Measurements from ENCODE around the gene C1orf232.
A peak's percentile ranks its signal among the peaks of the same experiment; 100 is the strongest.

Gene C1orf232

DNA sequence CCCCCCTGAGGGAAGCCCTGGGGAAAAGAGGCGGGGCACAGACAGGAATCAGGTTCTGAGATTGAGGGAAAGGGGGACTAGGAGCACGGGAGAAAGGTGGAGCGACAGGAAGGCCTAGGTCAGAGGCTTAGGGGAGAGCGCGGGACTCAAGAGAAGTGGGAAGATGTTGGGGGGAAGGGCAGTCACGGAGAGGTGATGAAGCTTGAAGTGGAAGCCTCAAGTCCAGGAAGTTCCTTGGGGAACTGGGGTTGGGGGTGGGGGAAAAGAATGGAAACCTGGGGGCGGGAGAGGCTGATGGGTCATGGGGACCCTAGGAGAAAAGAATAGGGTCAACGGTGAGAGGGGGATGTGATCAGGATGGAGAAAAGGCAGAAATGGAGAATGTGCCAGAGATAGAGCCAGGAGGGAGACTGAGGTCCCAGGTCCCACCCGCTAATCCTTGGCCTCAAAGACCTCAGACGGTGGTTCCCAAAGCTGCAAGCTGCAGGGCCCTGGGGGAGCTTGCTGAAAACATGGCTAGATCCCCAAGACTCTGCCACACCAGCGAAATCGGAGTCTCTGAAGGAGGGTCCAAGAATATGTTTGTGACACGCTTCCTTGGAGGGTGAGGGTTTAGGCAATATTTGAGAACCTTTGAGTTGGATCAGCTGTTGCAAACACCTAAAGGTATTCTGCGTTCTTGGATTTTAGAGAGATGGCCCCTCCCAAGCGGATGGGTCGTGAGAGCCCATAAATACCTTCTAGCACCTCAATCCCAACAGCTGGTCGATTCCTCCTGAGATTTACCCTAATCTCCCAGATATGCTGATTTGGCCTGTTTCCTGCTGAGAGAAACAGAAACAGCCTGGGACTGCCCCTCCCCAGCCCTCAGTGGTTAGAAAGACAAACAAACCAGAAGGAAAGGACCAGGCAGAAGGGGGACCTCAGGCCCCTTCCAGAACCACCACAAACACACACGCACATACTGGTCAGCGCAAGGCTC is 3.6 kb downstream of the C1orf232 start:
- ChIA-PET POLR2A (no interaction called here), CTCF (interaction anchor here (0.7 to 1.3 kb wide), 10 partner anchors 9 to 130 kb away, joined by 3 to 5 read pairs (median 3); partner anchors contain the start of gene CATSPER4)
- no peak for DNase-seq (ENCODE audit: extremely low spot score)
- TF ChIP-seq, protein P1, sequence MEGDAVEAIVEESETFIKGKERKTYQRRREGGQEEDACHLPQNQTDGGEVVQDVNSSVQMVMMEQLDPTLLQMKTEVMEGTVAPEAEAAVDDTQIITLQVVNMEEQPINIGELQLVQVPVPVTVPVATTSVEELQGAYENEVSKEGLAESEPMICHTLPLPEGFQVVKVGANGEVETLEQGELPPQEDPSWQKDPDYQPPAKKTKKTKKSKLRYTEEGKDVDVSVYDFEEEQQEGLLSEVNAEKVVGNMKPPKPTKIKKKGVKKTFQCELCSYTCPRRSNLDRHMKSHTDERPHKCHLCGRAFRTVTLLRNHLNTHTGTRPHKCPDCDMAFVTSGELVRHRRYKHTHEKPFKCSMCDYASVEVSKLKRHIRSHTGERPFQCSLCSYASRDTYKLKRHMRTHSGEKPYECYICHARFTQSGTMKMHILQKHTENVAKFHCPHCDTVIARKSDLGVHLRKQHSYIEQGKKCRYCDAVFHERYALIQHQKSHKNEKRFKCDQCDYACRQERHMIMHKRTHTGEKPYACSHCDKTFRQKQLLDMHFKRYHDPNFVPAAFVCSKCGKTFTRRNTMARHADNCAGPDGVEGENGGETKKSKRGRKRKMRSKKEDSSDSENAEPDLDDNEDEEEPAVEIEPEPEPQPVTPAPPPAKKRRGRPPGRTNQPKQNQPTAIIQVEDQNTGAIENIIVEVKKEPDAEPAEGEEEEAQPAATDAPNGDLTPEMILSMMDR (IDR thresholded peaks at IDR 0.05; ENCODE audit: control extremely low read depth, extremely low read depth, low read depth, missing control alignments), result no peak

DNA sequence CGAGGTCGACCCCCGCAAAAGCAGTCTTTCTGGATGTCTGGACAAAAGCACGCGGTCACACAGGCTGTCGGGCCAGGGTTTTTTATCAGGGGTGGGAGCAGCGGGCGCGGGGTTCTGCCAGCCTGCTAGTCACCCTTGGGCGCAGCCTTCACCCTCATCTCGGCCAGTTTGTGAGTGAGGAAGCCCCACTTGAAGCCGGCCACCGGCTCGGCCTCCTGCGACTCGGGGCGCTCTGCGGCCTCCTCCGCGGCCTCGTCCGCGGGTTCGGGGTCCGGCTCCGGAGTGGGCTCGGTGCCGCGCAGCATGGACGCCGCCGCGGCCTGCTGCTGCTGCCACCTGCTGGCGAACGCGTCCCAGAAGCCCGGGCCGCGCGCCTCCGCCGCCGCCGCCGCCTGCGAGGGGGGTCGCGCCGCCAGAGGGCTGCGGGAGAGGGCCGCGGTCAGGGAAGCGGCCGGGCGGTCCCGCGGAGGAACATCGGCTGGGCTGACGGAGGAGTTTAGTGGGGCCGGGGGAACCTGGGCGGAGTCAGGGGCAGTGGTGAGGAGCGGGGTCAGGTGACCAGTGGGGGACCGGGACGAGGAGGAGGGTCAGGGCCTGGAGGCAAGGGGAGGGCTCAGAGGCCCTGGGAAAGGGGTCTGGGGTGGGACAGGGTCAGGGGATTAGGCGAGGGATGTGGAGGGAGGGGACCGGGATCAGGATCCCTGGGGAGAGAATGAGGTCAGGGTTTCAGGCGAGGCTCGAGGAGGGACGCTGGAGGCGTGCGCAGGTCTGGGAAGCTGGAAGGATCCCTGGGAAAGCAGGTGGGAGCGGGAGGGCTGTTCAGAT is 4.5 kb downstream of the C1orf232 start:
- peak; percentile 74 for DNase-seq (ENCODE audit: extremely low spot score)
- ChIA-PET POLR2A (no interaction called here), CTCF (interaction anchor here (0.8 to 1.8 kb wide), 9 partner anchors 16 to 129 kb away, joined by 3 to 6 read pairs (median 4); no protein-coding TSS in a partner anchor)
- TF ChIP-seq, protein P1 (IDR thresholded peaks at IDR 0.05; ENCODE audit: control extremely low read depth, extremely low read depth, low read depth, missing control alignments), result peak; percentile 74

DNA sequence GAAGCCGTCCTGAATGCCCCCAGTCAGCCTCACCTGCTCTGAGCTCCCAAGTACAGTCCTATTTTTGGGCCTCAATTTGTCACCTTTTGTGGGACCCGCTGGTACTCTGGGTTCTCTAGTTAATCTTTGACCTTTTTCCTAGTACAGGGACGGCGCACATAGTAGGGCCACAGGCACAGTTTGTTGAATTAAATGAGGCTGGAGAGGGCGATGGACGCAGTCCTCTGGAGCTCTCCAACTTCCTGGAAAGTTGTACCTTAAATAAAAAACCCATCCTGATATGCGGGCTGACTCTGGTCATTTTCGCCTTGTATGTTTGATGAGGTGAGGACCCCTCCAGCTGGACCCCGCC is 5.1 kb downstream of the C1orf232 start:
- no peak for DNase-seq (ENCODE audit: extremely low spot score)
- ChIA-PET POLR2A (no interaction called here), CTCF (interaction anchor here (0.8 to 1.8 kb wide), 5 partner anchors 17 to 129 kb away, joined by 3 to 6 read pairs (median 4); no protein-coding TSS in a partner anchor)
- TF ChIP-seq, protein P1 (IDR thresholded peaks at IDR 0.05; ENCODE audit: control extremely low read depth, extremely low read depth, low read depth, missing control alignments), result no peak

DNA sequence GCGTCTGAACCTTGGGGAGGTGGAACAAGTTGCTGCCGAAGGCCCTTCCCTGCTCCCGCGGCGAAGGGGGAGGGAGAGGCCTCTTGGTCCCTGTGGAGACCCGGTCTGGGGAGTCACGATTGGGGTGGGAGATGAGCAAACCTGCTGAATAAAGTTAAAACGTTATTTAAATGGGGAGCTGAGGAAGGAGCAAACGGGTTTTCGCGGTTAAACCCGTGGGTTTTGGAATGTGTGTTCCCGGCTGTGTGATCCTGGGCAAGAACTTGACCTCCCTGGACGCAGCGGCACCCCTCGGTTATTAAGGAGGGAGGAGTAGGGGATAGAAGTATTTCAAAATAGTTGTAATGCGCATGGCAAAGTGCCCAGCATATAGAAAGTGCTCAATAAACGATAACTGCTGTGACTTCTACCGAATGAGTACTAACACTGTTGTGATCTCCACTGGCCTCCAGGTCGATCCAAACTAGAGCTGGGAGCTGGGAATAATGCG is 6.5 kb downstream of the C1orf232 start:
- TF ChIP-seq, protein P1 (IDR thresholded peaks at IDR 0.05; ENCODE audit: control extremely low read depth, extremely low read depth, low read depth, missing control alignments), result no peak
- ChIA-PET CTCF (interaction anchor here (1.2 to 1.8 kb wide), 4 partner anchors 16 to 126 kb away, joined by 4 to 6 read pairs (median 4); partner anchors contain the start of gene PDIK1L), POLR2A (no interaction called here)
- no peak for DNase-seq (ENCODE audit: extremely low spot score)

DNA sequence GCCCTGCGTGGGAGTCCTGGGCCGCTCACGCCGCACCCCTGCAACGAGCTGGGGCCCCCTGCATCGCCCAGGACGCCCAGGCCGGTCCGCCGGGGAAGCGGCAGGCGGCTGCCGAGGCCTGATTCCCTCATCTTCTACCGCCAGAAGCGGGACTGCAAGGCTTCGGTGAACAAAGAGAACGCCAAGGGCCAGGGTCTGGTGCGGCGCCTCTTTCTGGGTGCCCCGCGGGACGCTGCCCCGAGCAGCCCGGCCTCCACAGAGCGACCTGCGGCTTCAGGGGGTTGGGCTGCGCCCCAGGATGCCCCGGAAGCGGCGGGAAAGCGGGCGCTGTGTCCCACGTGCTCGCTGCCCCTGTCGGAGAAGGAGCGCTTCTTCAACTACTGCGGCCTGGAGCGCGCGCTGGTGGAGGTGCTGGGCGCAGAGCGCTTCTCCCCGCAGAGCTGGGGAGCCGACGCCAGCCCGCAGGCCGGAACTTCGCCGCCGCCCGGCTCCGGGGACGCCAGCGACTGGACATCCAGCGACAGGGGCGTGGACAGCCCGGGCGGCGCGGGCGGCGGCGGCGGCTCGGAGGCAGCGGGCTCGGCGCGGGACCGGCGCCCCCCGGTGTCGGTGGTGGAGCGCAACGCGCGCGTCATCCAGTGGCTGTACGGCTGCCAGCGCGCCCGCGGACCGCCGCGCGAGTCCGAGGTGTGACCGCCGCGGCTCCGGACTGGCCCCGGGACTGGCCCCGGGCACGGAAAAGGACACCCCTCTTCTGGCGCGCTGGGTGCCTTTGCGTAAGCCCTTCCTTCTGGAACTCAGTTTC is 7.1 kb downstream of the C1orf232 start:
- TF ChIP-seq, protein P1 (IDR thresholded peaks at IDR 0.05; ENCODE audit: control extremely low read depth, extremely low read depth, low read depth, missing control alignments), result peak; percentile 26
- CTCF ChIA-PET, result interaction anchor here (1.2 to 1.5 kb wide), 2 partner anchors 17 to 49 kb away, joined by 4 read pairs; partner anchors contain the start of gene PDIK1L
- POLR2A ChIA-PET, result no interaction called here
- DNase-seq (ENCODE audit: extremely low spot score), result no peak
